ENCODE results near the gene MCRIP2. TPM values are rescaled to one million over a fixed set of nuclear protein-coding genes. Genes with fewer than 3 reads are reported as not detected.
A peak's percentile ranks its signal among the peaks of the same experiment; 100 is the strongest.

The MCRIP2 gene
- total and polyA plus RNA-seq, 9 of the 15 experiments (the other 6 are each of a cell fraction or from before 2014, with no cell fraction given), result 0.80 to 120 (median 35.2) TPM

- peak; percentile 48; the same call in 1 of the 2 replicates for TF ChIP-seq ZFP91 (CRISPR knock-in tag; IDR thresholded peaks at IDR 0.05)
- TF ChIP-seq RBM39 (optimal IDR thresholded peaks at IDR 0.05; ENCODE audit: low read depth, low read length), result peak; percentile 20
- TF ChIP-seq SRF (CRISPR knock-in tag; IDR thresholded peaks at IDR 0.05), result peak in 1 of 2 experiments; percentile 61; a peak in 1 of 4 replicates
- TF ChIP-seq ZNF347 (CRISPR knock-in tag; IDR thresholded peaks at IDR 0.05; ENCODE audit: low read depth), result no peak
- no peak for TF ChIP-seq E2F4 (CRISPR knock-in tag; IDR thresholded peaks at IDR 0.05; ENCODE audit: low read depth)
- TF ChIP-seq NR2C1 (IDR thresholded peaks at IDR 0.05), result no peak
- TF ChIP-seq NR2C1 (tag; IDR thresholded peaks at IDR 0.05), result no peak
- TF ChIP-seq ZKSCAN3 (CRISPR knock-in tag; IDR thresholded peaks at IDR 0.05), result no peak
- peak; percentile 72 for TF ChIP-seq VEZF1 (CRISPR knock-in tag; IDR thresholded peaks at IDR 0.05)
- TF ChIP-seq ZZZ3 (IDR thresholded peaks at IDR 0.05), result no peak
- TF ChIP-seq CBX2 (IDR thresholded peaks at IDR 0.05; ENCODE audit: insufficient read depth, low read length, poor library complexity, severe bottlenecking), result no peak
- no peak for TF ChIP-seq U2AF2 (optimal IDR thresholded peaks at IDR 0.05; ENCODE audit: low read depth, low read length)
- TF ChIP-seq STAT5A (IDR thresholded peaks at IDR 0.05; ENCODE audit: borderline replicate concordance, low read length), result no peak
- TF ChIP-seq ZNF184 (CRISPR knock-in tag; IDR thresholded peaks at IDR 0.05), result no peak
- no peak for TF ChIP-seq MTF1 (CRISPR knock-in tag; IDR thresholded peaks at IDR 0.05; ENCODE audit: borderline replicate concordance)
- no peak for TF ChIP-seq ARHGAP35 (IDR thresholded peaks at IDR 0.05; ENCODE audit: partially characterized antibody)
- no peak for TF ChIP-seq POLR2H (tag; IDR thresholded peaks at IDR 0.05; ENCODE audit: low read depth)
- peak in 2 of 3 experiments; percentile 17 to 38; a peak in 2 of 6 replicates for TF ChIP-seq CTCF (IDR thresholded peaks at IDR 0.05 in 2 of 3, conservative IDR thresholded peaks at IDR 0.05 in 1 of 3; ENCODE audit: insufficient read depth in 2 of 3, low read depth in 1 of 3, low read length in 3 of 3)
- no peak for TF ChIP-seq IRF2 (CRISPR knock-in tag; IDR thresholded peaks at IDR 0.05)
- no peak for TF ChIP-seq NR4A1 (CRISPR knock-in tag; IDR thresholded peaks at IDR 0.05)
- TF ChIP-seq NR4A1 (tag; IDR thresholded peaks at IDR 0.05), result no peak
- TF ChIP-seq RFX5 (IDR thresholded peaks at IDR 0.05; ENCODE audit: low read depth, low read length), result no peak
These were observed 33.6 kb downstream of the MCRIP2 start, which contains the start of gene RHBDL1 (continued) for GRCh38 chr16:674968-675883.
